Astrocyte (in vitro differentiated cells and primary cell): Measurements from ENCODE around the gene CCDC88B.

Source experiments
- EZH2 ChIP-seq: IDR thresholded peaks from 2 replicates; pipeline ENCODE4 v1.6.1; 2012; ENCODE audit warnings: mild to moderate bottlenecking, low read length, inconsistent platforms; ENCODE audit not compliant: insufficient read depth
- TF ChIP-seq, protein P1 (sequence below): IDR thresholded peaks from 2 replicates; pipeline ENCODE4 v1.5.1; 2011; ENCODE audit warnings: low read depth, mild to moderate bottlenecking, inconsistent platforms, low read length, moderate library complexity; ENCODE audit not compliant: insufficient read depth

DNA sequence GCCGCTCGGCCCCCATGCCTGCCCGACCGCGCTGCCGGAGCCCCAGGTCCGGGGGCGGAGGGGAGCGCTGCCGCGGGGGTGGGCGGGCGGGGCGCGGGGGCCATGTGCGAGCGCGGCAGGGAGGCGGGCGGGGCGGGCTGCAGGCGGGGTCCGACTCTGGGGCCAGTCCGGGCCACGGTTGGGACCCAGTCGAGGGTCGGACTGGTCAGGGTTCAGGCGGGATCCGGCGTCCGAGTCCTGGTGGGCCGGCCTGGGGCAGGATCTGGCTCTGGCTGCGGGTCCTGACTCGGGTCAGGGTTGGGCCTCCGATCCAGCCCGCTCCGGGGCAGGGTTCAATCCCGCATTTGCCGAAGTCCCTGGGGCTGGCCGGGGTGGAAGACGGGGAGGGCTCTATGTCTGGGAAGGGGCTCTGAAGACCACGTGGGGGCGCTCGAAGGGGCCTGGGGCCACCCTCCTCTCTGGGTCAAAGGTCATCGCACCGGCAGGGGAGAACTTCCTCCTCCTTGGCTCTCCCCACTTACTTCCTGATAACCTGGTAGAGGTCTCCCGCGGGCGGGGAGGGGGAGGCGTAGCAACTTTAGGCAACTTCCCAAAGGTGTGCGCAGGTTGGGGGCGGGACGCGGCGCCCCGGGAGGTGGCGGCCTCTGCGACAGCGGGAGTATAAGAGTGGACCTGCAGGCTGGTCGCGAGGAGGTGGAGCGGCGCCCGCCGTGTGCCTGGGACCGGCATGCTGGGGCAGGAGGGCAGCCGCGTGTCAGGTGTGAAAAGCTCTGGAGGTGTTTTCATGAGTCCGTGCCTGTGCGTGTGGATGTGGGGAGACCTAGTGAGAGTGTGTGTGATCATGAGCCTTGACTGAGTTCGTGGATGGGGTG, 34.1 kb upstream of the CCDC88B start:
- TF ChIP-seq, protein P1, sequence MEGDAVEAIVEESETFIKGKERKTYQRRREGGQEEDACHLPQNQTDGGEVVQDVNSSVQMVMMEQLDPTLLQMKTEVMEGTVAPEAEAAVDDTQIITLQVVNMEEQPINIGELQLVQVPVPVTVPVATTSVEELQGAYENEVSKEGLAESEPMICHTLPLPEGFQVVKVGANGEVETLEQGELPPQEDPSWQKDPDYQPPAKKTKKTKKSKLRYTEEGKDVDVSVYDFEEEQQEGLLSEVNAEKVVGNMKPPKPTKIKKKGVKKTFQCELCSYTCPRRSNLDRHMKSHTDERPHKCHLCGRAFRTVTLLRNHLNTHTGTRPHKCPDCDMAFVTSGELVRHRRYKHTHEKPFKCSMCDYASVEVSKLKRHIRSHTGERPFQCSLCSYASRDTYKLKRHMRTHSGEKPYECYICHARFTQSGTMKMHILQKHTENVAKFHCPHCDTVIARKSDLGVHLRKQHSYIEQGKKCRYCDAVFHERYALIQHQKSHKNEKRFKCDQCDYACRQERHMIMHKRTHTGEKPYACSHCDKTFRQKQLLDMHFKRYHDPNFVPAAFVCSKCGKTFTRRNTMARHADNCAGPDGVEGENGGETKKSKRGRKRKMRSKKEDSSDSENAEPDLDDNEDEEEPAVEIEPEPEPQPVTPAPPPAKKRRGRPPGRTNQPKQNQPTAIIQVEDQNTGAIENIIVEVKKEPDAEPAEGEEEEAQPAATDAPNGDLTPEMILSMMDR: peak; percentile 5
- no peak for TF ChIP-seq EZH2
